Ovary (tissue), 9 donors: Measurements from ENCODE around the gene HNRNPH3. TPM values are rescaled to one million over a fixed set of nuclear protein-coding genes. Genes with fewer than 3 reads are reported as not detected.

Experiments used
- DNase-seq, 5 donors: peaks; one replicate each; pipeline ENCODE4 v3.0.0-alpha.2; 2019 to 2020
- H3K27ac ChIP-seq, 2 donors: fragments of 200-600 bp; one replicate each; pipeline versions ENCODE4 v1.5.1 to v1.8.0; 2019 to 2022
- H3K27me3 ChIP-seq: fragments of 200-600 bp; one replicate; pipeline ENCODE4 v1.8.0; 2022
- H3K36me3 ChIP-seq: fragments of 200-600 bp; sonication (generic); one replicate; pipeline ENCODE4 v1.5.1; 2019
- H3K4me1 ChIP-seq: one replicate; pipeline ENCODE4 v1.8.1; 2013; ENCODE audit warnings: mild to moderate bottlenecking, moderate library complexity; ENCODE audit not compliant: insufficient read depth
- H3K4me3 ChIP-seq: fragments of 200-600 bp; sonication (generic); one replicate; pipeline ENCODE4 v1.5.1; 2017
- H3K9me3 ChIP-seq, 2 donors: fragments of 200-600 bp in 1 of 2; sonication (generic) in 1 of 2; one replicate each; pipeline versions ENCODE4 v1.5.1 to v1.8.1; 2013 to 2019; ENCODE audit warnings: mild to moderate bottlenecking in 1 of 2, moderate library complexity in 1 of 2
- CTCF ChIP-seq, 3 donors: fragments of 450-650 bp in 2 of 3; fragments of 200-600 bp in 1 of 3; IDR thresholded peaks; one replicate each; pipeline versions ENCODE4 v1.5.1 to v1.8.0; 2016 to 2022; ENCODE audit warnings: antibody characterized with exemption in 3 of 3, mild to moderate bottlenecking in 1 of 3
- EP300 ChIP-seq: sonication (generic); formaldehyde crosslinking; IDR thresholded peaks from one replicate; pipeline ENCODE4 v1.6.1; 2017; ENCODE audit warnings: antibody characterized with exemption
- POLR2A ChIP-seq: fragments of 450-650 bp; IDR thresholded peaks from one replicate; pipeline ENCODE4 v1.6.1; 2017; ENCODE audit warnings: antibody characterized with exemption, mild to moderate bottlenecking, moderate library complexity
- WGBS, 3 donors: extraction: QIAGEN DNeasy Blood & Tissue Kit in 1 of 3; methylation state at CpG; one replicate each; pipeline versions ENCODE4 v1.1.5 to v1.1.7; 2013 to 2017; 5-methylcytosine and 5-hydroxymethylcytosine counted together
- intact Hi-C, 4 donors: fragments of 100-400 bp; cut with DNase I; formaldehyde crosslinking; loops; one replicate each; pipeline versions ENCODE4 v1.11.0 to v1.15.1; 2022 to 2023
- polyA plus RNA-seq, 2 donors: library from polyadenylated mRNA; stranded (reverse); fragments of 200-250 nt in 1 of 2; fragments of 350-450 nt in 1 of 2; fragmentation: Illumina TruSeq in 1 of 2; extraction: RNeasy Lipid Tissue Mini Kit (QIAGEN cat#74804) in 1 of 2; gene quantifications; one replicate each; pipeline ENCODE4 v1.2.3, GENCODE V29; 2013 to 2014
- total RNA-seq, 7 donors: library from RNA; depleted of rRNA in 2 of 7; stranded (reverse); fragments of >200 nt in 2 of 7; fragmentation: NEBNext Ultra II Directional in 3 of 7; extraction: Animal tissue kit (Norgen Biotek cat#: 25700) in 3 of 7; gene quantifications; one replicate each; pipeline versions ENCODE4 v1.1.0 to v1.2.4, GENCODE V29; 2016 to 2023
- donor health status: DM: no; HTN: no; CAD: no; lungs with moderate emphysema.
- donor health status: DM: no; HTN: no; CAD: no.
- donor health status: Bipolar disorder and iron deficiency.
- donor health status: DM: yes; HTN: yes; CAD: no.
- donor health status: DM: no; HTN: no; CAD: no.
- donor health status: DM: yes; HTN: yes; CAD: no.

HNRNPH3 gene
- total and polyA plus RNA-seq, 9 donors = 38.9 to 337 (median 123) TPM

GRCh38 chr10:68290736-68291135 lies 41.1 kb upstream of the HNRNPH3 start:
- intact Hi-C loops = no loop called here
- no peak overlapping the region for H3K4me3 ChIP-seq

GRCh38 chr10:68296843-68297663 lies 34.8 kb upstream of the HNRNPH3 start:
- intact Hi-C loops = no loop called here

More at GRCh38 chr10:68290736-68291135, 41.1 kb upstream of the HNRNPH3 start:
- TF ChIP-seq EP300 (no peak), POLR2A (no peak), CTCF (IDR thresholded peaks at IDR 0.05) (no peak)
- Histone ChIP-seq H3K9me3 (no peaks in the 10 kb centered on the region), H3K4me1 (no peaks in the 10 kb centered on the region), H3K27me3 (no peaks in the 10 kb centered on the region), H3K27ac (no peak overlapping the region), H3K36me3 (no peaks in the 10 kb centered on the region)
- no peak for DNase-seq

GRCh38 chr10:68301301-68301700 lies 30.6 kb upstream of the HNRNPH3 start:
- H3K27me3 ChIP-seq = no peaks in the 10 kb centered on the region
- DNase-seq = no peak
- WGBS, 3 donors = 91 to 95% (median 93%) methylated on average over 3 of the region's 3 CpGs
- TF ChIP-seq EP300 (no peak), CTCF (IDR thresholded peaks at IDR 0.05) (no peak), POLR2A (no peak)
- H3K4me3 ChIP-seq = no peak overlapping the region
- H3K36me3 ChIP-seq = no peaks in the 10 kb centered on the region
- no peak overlapping the region for H3K27ac ChIP-seq
- intact Hi-C loops = no loop called here
- no peaks in the 10 kb centered on the region for H3K4me1 ChIP-seq
- H3K9me3 ChIP-seq = no peaks in the 10 kb centered on the region

More at GRCh38 chr10:68296843-68297663, 34.8 kb upstream of the HNRNPH3 start:
- H3K27ac ChIP-seq = no peak overlapping the region
- no peak overlapping the region for H3K4me3 ChIP-seq
- no peaks in the 10 kb centered on the region for H3K36me3 ChIP-seq
- no peaks in the 10 kb centered on the region for H3K9me3 ChIP-seq
- DNase-seq = no peak
- H3K4me1 ChIP-seq = no peaks in the 10 kb centered on the region
- 65 to 82% (median 76%) methylated on average over 9 of the region's 9 CpGs for WGBS, 3 donors
- H3K27me3 ChIP-seq = no peaks in the 10 kb centered on the region
- TF ChIP-seq POLR2A (no peak), EP300 (no peak), CTCF (IDR thresholded peaks at IDR 0.05) (no peak)

GRCh38 chr10:68301790-68302502 lies 29.9 kb upstream of the HNRNPH3 start:
- WGBS, 3 donors = 45 to 50% (median 48%) methylated on average over 6 of the region's 6 CpGs

More at GRCh38 chr10:68301790-68302502, 29.9 kb upstream of the HNRNPH3 start:
- no peak for DNase-seq
- Histone ChIP-seq H3K9me3 (no peaks in the 10 kb centered on the region), H3K4me3 (no peak overlapping the region), H3K27me3 (no peaks in the 10 kb centered on the region), H3K36me3 (no peaks in the 10 kb centered on the region), H3K4me1 (no peaks in the 10 kb centered on the region), H3K27ac (no peak overlapping the region)
- peak in 2 of 3 donors; percentile 15 to 18 for TF ChIP-seq CTCF (IDR thresholded peaks at IDR 0.05)
- TF ChIP-seq EP300 = no peak
- intact Hi-C loops = no loop called here
